OCI-LY7 (cell line): ENCODE data around the gene IMMP2L. TPM values are rescaled to one million over a fixed set of nuclear protein-coding genes. Genes with fewer than 3 reads are reported as not detected.

ENCODE experiments used
- BruUV-seq: library from RNA; stranded (reverse); fragments of 400-500 nt; replicated peaks from 2 replicates; lab custom pipeline; 2021; lab: Mats Ljungman, UMichigan
- CTCF ChIA-PET: fragments of 300-600 bp; sonication (Branson Sonifier 250); formaldehyde crosslinking; loops from one replicate; lab custom pipeline; 2022; ENCODE audit warnings: antibody characterized with exemption; ENCODE audit not compliant: unreplicated experiment; lab: Charles Lee
- POLR2A ChIA-PET: fragments of 300-600 bp; sonication (Branson Sonifier 250); formaldehyde crosslinking; loops from one replicate; lab custom pipeline; 2022; ENCODE audit warnings: antibody characterized with exemption; lab: Charles Lee
- DNase-seq: peaks from one replicate; pipeline ENCODE4 v3.0.0-alpha.2; 2015; ENCODE audit warnings: low spot score
- H2AFZ ChIP-seq: fragments of 200-600 bp; sonication (generic), shearing (Covaris generic); 2 replicates; pipeline ENCODE4 v1.6.1; 2014; ENCODE audit warnings: mild to moderate bottlenecking, antibody characterized with exemption, low read length, moderate library complexity
- H3K27ac ChIP-seq: fragments of 200-600 bp; sonication (generic); 2 replicates; pipeline ENCODE4 v1.5.1; 2014; ENCODE audit warnings: mixed run types, low read depth, mild to moderate bottlenecking, moderate library complexity, low read length, inconsistent platforms; ENCODE audit not compliant: poor library complexity, severe bottlenecking
- H3K36me3 ChIP-seq: fragments of 200-600 bp; sonication (generic); 2 replicates; pipeline ENCODE4 v1.6.1; 2014; ENCODE audit warnings: mild to moderate bottlenecking, antibody characterized with exemption, low read length, moderate library complexity, mixed read lengths; ENCODE audit not compliant: insufficient read depth
- H3K4me1 ChIP-seq: fragments of 200-600 bp; sonication (generic); 2 replicates; pipeline ENCODE4 v1.5.1; 2014; ENCODE audit warnings: mild to moderate bottlenecking, low read length; ENCODE audit not compliant: insufficient read depth, poor library complexity, severe bottlenecking
- H3K4me2 ChIP-seq: fragments of 200-600 bp; sonication (generic); 2 replicates; pipeline ENCODE4 v1.6.1; 2014; ENCODE audit warnings: mild to moderate bottlenecking, low read length
- H3K4me3 ChIP-seq: fragments of 200-600 bp; sonication (generic); 2 replicates; pipeline ENCODE4 v1.5.1; 2014; ENCODE audit warnings: mild to moderate bottlenecking, low read depth, low read length; ENCODE audit not compliant: poor library complexity, severe bottlenecking
- H3K79me2 ChIP-seq: fragments of 200-600 bp; sonication (generic); 2 replicates; pipeline ENCODE4 v1.6.1; 2016; ENCODE audit warnings: low read depth, mild to moderate bottlenecking, low read length, moderate library complexity, mixed read lengths; ENCODE audit not compliant: insufficient read depth
- H3K9me2 ChIP-seq: fragments of 200-600 bp; sonication (generic); 2 replicates; pipeline ENCODE4 v1.6.1; 2016; ENCODE audit warnings: mild to moderate bottlenecking, low read length, mixed read lengths; ENCODE audit not compliant: insufficient read depth
- H3K9me3 ChIP-seq: fragments of 200-600 bp; sonication (generic); 2 replicates; pipeline ENCODE4 v1.6.1; 2014; ENCODE audit warnings: mild to moderate bottlenecking, mixed run types, low read length, mixed read lengths
- H4K20me1 ChIP-seq: fragments of 200-600 bp; sonication (generic); 2 replicates; pipeline ENCODE4 v1.6.1; 2014; ENCODE audit warnings: mild to moderate bottlenecking, antibody characterized with exemption, low read length, moderate library complexity, mixed read lengths; ENCODE audit not compliant: insufficient read depth
- CTCF ChIP-seq: fragments of 200-600 bp; sonication (generic); conservative IDR thresholded peaks from 2 replicates; pipeline ENCODE4 v1.5.1; 2014; ENCODE audit warnings: mild to moderate bottlenecking, antibody characterized with exemption, low read length, moderate library complexity, mixed read lengths
- EZH2phosphoT487 ChIP-seq: fragments of 200-600 bp; sonication (generic); IDR thresholded peaks from 2 replicates; pipeline ENCODE4 v1.6.1; 2018; ENCODE audit warnings: low read depth, borderline replicate concordance, mild to moderate bottlenecking, mixed run types, antibody characterized with exemption, low read length, moderate library complexity, mixed read lengths
- intact Hi-C: fragments of 100-400 bp; cut with micrococcal nuclease; formaldehyde crosslinking; loops from one replicate; pipeline ENCODE4 v1.10.0; 2022; ENCODE audit not compliant: unreplicated experiment
- total RNA-seq, 2 experiments: library from RNA; depleted of rRNA in 1 of 2; stranded (reverse); fragments of >200 nt in 1 of 2; shearing (Covaris generic) in 1 of 2; gene quantifications; 2 replicates each; pipeline ENCODE4 v1.2.3, GENCODE V29; 2014 to 2022

The IMMP2L gene
- total RNA-seq, 2 experiments from 2014 or later: 8.0 to 25.4 TPM

- Histone ChIP-seq H3K4me3 (no peak overlapping the region), H3K79me2 (no peaks in the 10 kb centered on the region), H3K27ac (no peak overlapping the region), H2AFZ (no peak overlapping the region), H4K20me1 (no peaks in the 10 kb centered on the region), H3K9me2 (no peaks in the 10 kb centered on the region), H3K36me3 (no peaks in the 10 kb centered on the region), H3K4me1 (no peaks in the 10 kb centered on the region), H3K9me3 (no peaks in the 10 kb centered on the region), H3K4me2 (no peak overlapping the region)
- CTCF ChIA-PET: no interaction called here
- POLR2A ChIA-PET: interaction anchor here (0.6 to 0.8 kb wide), 2 partner anchors 83 to 580 kb away, joined by 3 to 4 read pairs; no protein-coding TSS in a partner anchor
- intact Hi-C loops: no loop called here
- TF ChIP-seq CTCF: no peak
- no peak for TF ChIP-seq EZH2phosphoT487
- no peak for DNase-seq
- no TSS peak for BruUV-seq
These were observed 757.8 kb downstream of the IMMP2L start for GRCh38 chr7:110804501-110804900.

- no peaks in the 10 kb centered on the region for H3K9me2 ChIP-seq
- H3K4me2 ChIP-seq: no peak overlapping the region
- no peaks in the 10 kb centered on the region for H3K4me1 ChIP-seq
- no peak overlapping the region for H3K4me3 ChIP-seq
- CTCF ChIA-PET: no interaction called here
- H3K36me3 ChIP-seq: no peaks in the 10 kb centered on the region
- DNase-seq: no peak
- BruUV-seq: no TSS peak
- POLR2A ChIA-PET: no interaction called here
- no peaks in the 10 kb centered on the region for H4K20me1 ChIP-seq
- H2AFZ ChIP-seq: no peak overlapping the region
- no peaks in the 10 kb centered on the region for H3K9me3 ChIP-seq
- no peak overlapping the region for H3K27ac ChIP-seq
- no peak for TF ChIP-seq EZH2phosphoT487
- no peak for TF ChIP-seq CTCF
- H3K79me2 ChIP-seq: no peaks in the 10 kb centered on the region
- intact Hi-C loops: no loop called here
These were observed 758.6 kb downstream of the IMMP2L start for GRCh38 chr7:110803602-110804143.

- Histone ChIP-seq H3K36me3 (no peaks in the 10 kb centered on the region), H3K9me2 (no peaks in the 10 kb centered on the region), H3K4me3 (no peak overlapping the region), H3K9me3 (no peaks in the 10 kb centered on the region), H3K79me2 (no peaks in the 10 kb centered on the region), H3K4me2 (no peak overlapping the region), H3K27ac (no peak overlapping the region), H2AFZ (no peak overlapping the region), H4K20me1 (no peaks in the 10 kb centered on the region), H3K4me1 (no peaks in the 10 kb centered on the region)
- BruUV-seq: no TSS peak
- CTCF ChIA-PET: no interaction called here
- DNase-seq: no peak
- TF ChIP-seq CTCF (no peak), EZH2phosphoT487 (no peak)
- intact Hi-C loops: no loop called here
- POLR2A ChIA-PET: no interaction called here
These were observed 760.8 kb downstream of the IMMP2L start for GRCh38 chr7:110801502-110801901.
